HCT116 (cell line): ENCODE results near the gene ONECUT3. TPM values are rescaled to one million over a fixed set of nuclear protein-coding genes. Genes with fewer than 3 reads are reported as not detected.

Source experiments
- ATAC-seq: fragments of 200-7000 bp; cut with Tn5 transposase; 2 replicates; pipeline ENCODE4 v1.9.1; 2020; ENCODE audit warnings: mild to moderate bottlenecking, moderate library complexity
- BruUV-seq: library from RNA; stranded (reverse); fragments of 400-500 nt; replicated peaks from 2 replicates; lab custom pipeline; 2021; lab: Mats Ljungman, UMichigan
- CTCF ChIA-PET: fragments of 300-600 bp; sonication (Branson Sonifier 250); formaldehyde crosslinking; loops from one replicate; lab custom pipeline; 2021; ENCODE audit warnings: antibody characterized with exemption; lab: Charles Lee
- POLR2A ChIA-PET: fragments of 300-600, 350-600 bp; sonication (Branson Sonifier 250); formaldehyde crosslinking; loops from one replicate; lab custom pipeline; 2021; ENCODE audit warnings: antibody characterized with exemption; lab: Charles Lee
- RAD21 ChIA-PET, 2 experiments: fragments of 300-600 bp; sonication (Branson Sonifier 250); formaldehyde crosslinking; loops; one replicate each; lab custom pipeline; 2023; ENCODE audit warnings: low total read pairs in 2 of 2; ENCODE audit not compliant: uncharacterized antibody in 2 of 2, unreplicated experiment in 2 of 2, low non-redundant PET in 1 of 2; lab: Charles Lee
- DNase-seq: peaks from one replicate; pipeline ENCODE4 v3.0.0-alpha.2; 2010; ENCODE audit warnings: low read depth, low spot score
- H2AFZ ChIP-seq: fragments of 200-600 bp; shearing (Covaris generic), sonication (generic); 2 replicates; pipeline ENCODE4 v1.6.1; 2017; ENCODE audit warnings: low read depth, mixed run types, mixed read lengths, antibody characterized with exemption, low read length; ENCODE audit not compliant: poor library complexity, severe bottlenecking
- H3K27ac ChIP-seq: 2 replicates; pipeline ENCODE4 v1.5.1; 2012; ENCODE audit warnings: low read depth, low read length
- H3K27me3 ChIP-seq: fragments of 200-600 bp; sonication (generic); 2 replicates; pipeline ENCODE4 v1.6.1; 2016; ENCODE audit warnings: mixed run types, low read length, mixed read lengths; ENCODE audit not compliant: insufficient read depth
- H3K36me3 ChIP-seq, 2 experiments: fragments of 200-500 bp in 1 of 2; fragments of 200-600 bp in 1 of 2; sonication (Bioruptor generic) in 1 of 2; sonication (generic) in 1 of 2; 2 replicates each; pipeline versions ENCODE4 v1.5.1 to v1.6.1; 2014 to 2016; ENCODE audit warnings: low read length in 2 of 2, inconsistent platforms in 1 of 2, mixed read lengths in 1 of 2, mixed run types in 1 of 2; ENCODE audit not compliant: insufficient read depth in 2 of 2, control insufficient read depth in 1 of 2
- H3K4me1 ChIP-seq, 2 experiments: fragments of 200-600 bp in 1 of 2; sonication (generic) in 1 of 2; 2 replicates each; pipeline versions ENCODE4 v1.5.1 to v1.6.1; 2012 to 2017; ENCODE audit warnings: low read length in 2 of 2, inconsistent platforms in 1 of 2, mild to moderate bottlenecking in 1 of 2, mixed read lengths in 1 of 2, mixed run types in 1 of 2, moderate library complexity in 1 of 2; ENCODE audit not compliant: insufficient read depth in 2 of 2, control insufficient read depth in 1 of 2
- H3K4me2 ChIP-seq: fragments of 200-600 bp; sonication (generic); 2 replicates; pipeline ENCODE4 v1.6.1; 2017; ENCODE audit warnings: mixed run types, low read length, mixed read lengths
- H3K4me3 ChIP-seq, 2 experiments: fragments of 200-600 bp in 1 of 2; sonication (generic) in 1 of 2; replicated peaks in 1 of 2; 2 replicates each; pipeline ENCODE4 v1.5.1; 2011 to 2016; ENCODE audit warnings: low read length in 2 of 2, control low read depth in 1 of 2, low read depth in 1 of 2, mild to moderate bottlenecking in 1 of 2, mixed read lengths in 1 of 2, mixed run types in 1 of 2
- H3K79me2 ChIP-seq: fragments of 200-600 bp; sonication (generic); 2 replicates; pipeline ENCODE4 v1.6.1; 2017; ENCODE audit warnings: mild to moderate bottlenecking, mixed run types, low read length, moderate library complexity, mixed read lengths; ENCODE audit not compliant: insufficient read depth
- H3K9ac ChIP-seq: fragments of 200-600 bp; sonication (generic); 2 replicates; pipeline ENCODE4 v1.6.1; 2016; ENCODE audit warnings: low read length, mixed read lengths
- H3K9me2 ChIP-seq: fragments of 200-600 bp; sonication (generic), shearing (Covaris generic); 2 replicates; pipeline ENCODE4 v1.6.1; 2017; ENCODE audit warnings: mixed run types, mild to moderate bottlenecking, moderate library complexity; ENCODE audit not compliant: insufficient read depth
- H3K9me3 ChIP-seq, 2 experiments: fragments of 200-500 bp in 1 of 2; fragments of 200-600 bp in 1 of 2; sonication (Bioruptor generic) in 1 of 2; sonication (generic) in 1 of 2; 2 replicates each; pipeline ENCODE4 v1.6.1; 2014 to 2017; ENCODE audit warnings: low read length in 2 of 2, mixed read lengths in 2 of 2, inconsistent platforms in 1 of 2, low read depth in 1 of 2, mild to moderate bottlenecking in 1 of 2, mixed run types in 1 of 2, moderate library complexity in 1 of 2; ENCODE audit not compliant: control insufficient read depth in 1 of 2, insufficient read depth in 1 of 2
- H4K20me1 ChIP-seq: fragments of 200-600 bp; sonication (generic), shearing (Covaris generic); 2 replicates; pipeline ENCODE4 v1.6.1; 2017; ENCODE audit warnings: mixed run types, mild to moderate bottlenecking, moderate library complexity; ENCODE audit not compliant: insufficient read depth
- CEBPB ChIP-seq: IDR thresholded peaks from 2 replicates; pipeline ENCODE4 v1.6.1; 2012; ENCODE audit warnings: low read depth
- ELF1 ChIP-seq: IDR thresholded peaks from 2 replicates; pipeline ENCODE4 v1.6.1; 2012; ENCODE audit warnings: low read depth, borderline replicate concordance
- EZH2 ChIP-seq: fragments of 200-600 bp; sonication (generic); IDR thresholded peaks from 2 replicates; pipeline ENCODE4 v1.6.1; 2017; ENCODE audit warnings: antibody characterized with exemption, mixed run types
- EZH2phosphoT487 ChIP-seq: fragments of 200-600 bp; IDR thresholded peaks from 2 replicates; pipeline ENCODE4 v1.6.1; 2018; ENCODE audit warnings: antibody characterized with exemption, borderline replicate concordance
- JUND ChIP-seq: IDR thresholded peaks from 2 replicates; pipeline ENCODE4 v1.6.1; 2012
- MAX ChIP-seq: IDR thresholded peaks from 2 replicates; pipeline ENCODE4 v1.6.1; 2012
- POLR2A ChIP-seq: IDR thresholded peaks from 2 replicates; pipeline ENCODE4 v1.7.0; 2011; ENCODE audit warnings: borderline replicate concordance; ENCODE audit not compliant: insufficient read depth, insufficient read length; ENCODE audit errors: extremely low read depth
- RAD21 ChIP-seq: IDR thresholded peaks from 2 replicates; pipeline ENCODE4 v1.6.1; 2012; ENCODE audit warnings: low read depth, mild to moderate bottlenecking
- SP1 ChIP-seq: IDR thresholded peaks from 2 replicates; pipeline ENCODE4 v1.6.1; 2012; ENCODE audit warnings: low read depth
- ZBTB33 ChIP-seq: IDR thresholded peaks from 2 replicates; pipeline ENCODE4 v1.6.1; 2011; ENCODE audit warnings: mild to moderate bottlenecking, low read length, moderate library complexity; ENCODE audit not compliant: insufficient replicate concordance; ENCODE audit errors: extremely low read depth
- ZNF274 ChIP-seq: fragments of 200-500 bp; sonication (Bioruptor generic); IDR thresholded peaks from 2 replicates; pipeline ENCODE4 v1.6.1; 2014; ENCODE audit warnings: mild to moderate bottlenecking, low read depth, low read length, inconsistent platforms
- intact Hi-C: fragments of 100-400 bp; cut with micrococcal nuclease; formaldehyde crosslinking; loops from 2 replicates; pipeline ENCODE4 v1.10.0; 2022
- total RNA-seq: library from RNA; stranded (reverse); gene quantifications from one replicate; pipeline ENCODE4 v1.2.1, GENCODE V29; 2021; ENCODE audit not compliant: unreplicated experiment

The ONECUT3 gene
- total RNA-seq, 1 experiment from 2014 or later, result 22.1 TPM

GRCh38 chr19:1818549-1819195 lies 65.4 kb downstream of the ONECUT3 start:
- DNase-seq, result no peak
- no peak overlapping the region for H3K9ac ChIP-seq
- no peak overlapping the region for H3K27ac ChIP-seq
- H3K4me2 ChIP-seq, result no peak overlapping the region
- ChIA-PET POLR2A (no interaction called here), CTCF (no interaction called here), RAD21 (no interaction called here)
- TF ChIP-seq CEBPB, result no peak
- no peak for TF ChIP-seq SP1
- TF ChIP-seq ELF1, result no peak
- TF ChIP-seq EZH2phosphoT487, result no peak
- TF ChIP-seq JUND, result no peak
- no peak for TF ChIP-seq MAX
- TF ChIP-seq EZH2, result no peak
- TF ChIP-seq ZNF274, result no peak
- TF ChIP-seq RAD21, result no peak
- no peak for TF ChIP-seq ZBTB33
- TF ChIP-seq POLR2A, result no peak
- H3K27me3 ChIP-seq, result no peaks in the 10 kb centered on the region
- intact Hi-C loops, result loop anchor here (10.0 kb wide), 1 partner anchor 214 kb away; the partner anchor contains the start of gene UQCR11
- no peak overlapping the region for H3K4me3 ChIP-seq
- H3K79me2 ChIP-seq, result no peaks in the 10 kb centered on the region
- H3K36me3 ChIP-seq, result peaks cover 14 to 22% of the 10 kb centered on the region in 2 experiments
- no peak for ATAC-seq
- H2AFZ ChIP-seq, result no peak overlapping the region
- H3K4me1 ChIP-seq, result peaks cover 2 to 3% of the 10 kb centered on the region in 2 experiments
- no peaks in the 10 kb centered on the region for H3K9me2 ChIP-seq
- no TSS peak for BruUV-seq
- H4K20me1 ChIP-seq, result no peaks in the 10 kb centered on the region
- H3K9me3 ChIP-seq, result no peaks in the 10 kb centered on the region
